HUES48 (cell line): ENCODE results near the gene TRIM14.

Experiments
- H3K27ac ChIP-seq: one replicate; pipeline ENCODE4 v1.7.0; 2013; ENCODE audit warnings: low read depth, low read length, inconsistent platforms
- H3K27me3 ChIP-seq: 2 replicates; pipeline ENCODE4 v1.6.1; 2013; ENCODE audit warnings: mild to moderate bottlenecking, low read length; ENCODE audit not compliant: control insufficient read depth, insufficient read depth
- H3K36me3 ChIP-seq: 2 replicates; pipeline ENCODE4 v1.6.1; 2013; ENCODE audit warnings: low read length; ENCODE audit not compliant: control insufficient read depth, insufficient read depth
- H3K4me1 ChIP-seq: 2 replicates; pipeline ENCODE4 v1.6.1; 2013; ENCODE audit warnings: mild to moderate bottlenecking, low read length; ENCODE audit not compliant: control insufficient read depth, insufficient read depth
- H3K4me3 ChIP-seq: 2 replicates; pipeline ENCODE4 v1.5.1; 2013; ENCODE audit warnings: mild to moderate bottlenecking, low read depth, low read length
- H3K9ac ChIP-seq: 2 replicates; pipeline ENCODE4 v1.6.1; 2013; ENCODE audit warnings: mild to moderate bottlenecking, low read depth, low read length, moderate library complexity
- H3K9me3 ChIP-seq: 2 replicates; pipeline ENCODE4 v1.6.1; 2013; ENCODE audit warnings: low read length; ENCODE audit not compliant: control insufficient read depth, insufficient read depth

The TRIM14 gene

GRCh38 chr9:98064623-98065392 is 54.2 kb downstream of the TRIM14 start:
- peaks cover 40% of the 10 kb centered on the region for H3K36me3 ChIP-seq
- H3K27ac ChIP-seq = no peak overlapping the region
- no peak overlapping the region for H3K4me3 ChIP-seq
- peaks cover 3% of the 10 kb centered on the region; the same call in 1 of the 2 replicates for H3K4me1 ChIP-seq
- H3K9ac ChIP-seq = no peak overlapping the region
- H3K27me3 ChIP-seq = no peaks in the 10 kb centered on the region
- H3K9me3 ChIP-seq = no peaks in the 10 kb centered on the region

- Histone ChIP-seq H3K9ac (no peak overlapping the region), H3K9me3 (no peaks in the 10 kb centered on the region), H3K4me3 (no peak overlapping the region), H3K27me3 (no peaks in the 10 kb centered on the region), H3K36me3 (peaks cover 37% of the 10 kb centered on the region), H3K27ac (no peak overlapping the region), H3K4me1 (peaks cover 7% of the 10 kb centered on the region)
These were observed 56.9 kb downstream of the TRIM14 start for GRCh38 chr9:98062161-98062560.

- Histone ChIP-seq H3K27ac (peak overlapping the region; percentile 79), H3K9ac (peak overlapping the region; percentile 78), H3K4me1 (peaks cover 4% of the 10 kb centered on the region; the same call in 1 of the 2 replicates), H3K27me3 (no peaks in the 10 kb centered on the region; the same call in 1 of the 2 replicates), H3K4me3 (peak overlapping the region; percentile 91), H3K9me3 (no peaks in the 10 kb centered on the region), H3K36me3 (peaks cover 10% of the 10 kb centered on the region)
These were observed 61.8 kb downstream of the TRIM14 start for GRCh38 chr9:98057138-98057799.

- Histone ChIP-seq H3K4me1 (peaks cover 4% of the 10 kb centered on the region; the same call in 1 of the 2 replicates), H3K9me3 (no peaks in the 10 kb centered on the region), H3K27ac (peak within 1 kb of the TSS; percentile 79), H3K36me3 (peaks cover 5% of the 10 kb centered on the region), H3K9ac (peak within 1 kb of the TSS; percentile 78), H3K27me3 (no peaks in the 10 kb centered on the region; the same call in 1 of the 2 replicates), H3K4me3 (peak within 1 kb of the TSS; percentile 91)
These were observed 62.5 kb downstream of the TRIM14 start, which contains the start of gene NANS for GRCh38 chr9:98056269-98057137. NANS (plus strand) TSS chr9:98056732; CDS start chr9:98056809, 77 bp downstream.

GRCh38 chr9:98054376-98054951 is 64.6 kb downstream of the TRIM14 start:
- Histone ChIP-seq H3K9me3 (no peaks in the 10 kb centered on the region), H3K27me3 (no peaks in the 10 kb centered on the region; the same call in 1 of the 2 replicates), H3K4me3 (no peak overlapping the region), H3K9ac (no peak overlapping the region), H3K36me3 (no peaks in the 10 kb centered on the region), H3K27ac (no peak overlapping the region), H3K4me1 (peaks cover 4% of the 10 kb centered on the region; the same call in 1 of the 2 replicates)

GRCh38 chr9:98050351-98050750 is 68.7 kb downstream of the TRIM14 start:
- Histone ChIP-seq H3K36me3 (no peaks in the 10 kb centered on the region), H3K4me1 (no peaks in the 10 kb centered on the region)

GRCh38 chr9:98049288-98050072 is 69.5 kb downstream of the TRIM14 start:
- no peaks in the 10 kb centered on the region for H3K9me3 ChIP-seq
- no peaks in the 10 kb centered on the region for H3K4me1 ChIP-seq
- no peaks in the 10 kb centered on the region; the same call in 1 of the 2 replicates for H3K27me3 ChIP-seq
- H3K36me3 ChIP-seq = no peaks in the 10 kb centered on the region
- H3K4me3 ChIP-seq = no peak overlapping the region
- H3K9ac ChIP-seq = no peak overlapping the region
- no peak overlapping the region for H3K27ac ChIP-seq

More at GRCh38 chr9:98050351-98050750, 68.7 kb downstream of the TRIM14 start:
- Histone ChIP-seq H3K27ac (no peak overlapping the region), H3K9me3 (no peaks in the 10 kb centered on the region), H3K4me3 (no peak overlapping the region), H3K9ac (no peak overlapping the region), H3K27me3 (no peaks in the 10 kb centered on the region; the same call in 1 of the 2 replicates)

- no peaks in the 10 kb centered on the region for H3K9me3 ChIP-seq
- no peaks in the 10 kb centered on the region for H3K36me3 ChIP-seq
- H3K27ac ChIP-seq = no peak overlapping the region
- H3K9ac ChIP-seq = no peak overlapping the region
- H3K4me1 ChIP-seq = no peaks in the 10 kb centered on the region
- H3K27me3 ChIP-seq = no peaks in the 10 kb centered on the region
- no peak overlapping the region for H3K4me3 ChIP-seq
These were observed 72.0 kb downstream of the TRIM14 start for GRCh38 chr9:98047002-98047401.

- no peaks in the 10 kb centered on the region for H3K4me1 ChIP-seq
- no peak overlapping the region for H3K27ac ChIP-seq
- H3K4me3 ChIP-seq = no peak overlapping the region
- H3K27me3 ChIP-seq = no peaks in the 10 kb centered on the region
- no peaks in the 10 kb centered on the region for H3K9me3 ChIP-seq
- no peak overlapping the region for H3K9ac ChIP-seq
- no peaks in the 10 kb centered on the region for H3K36me3 ChIP-seq
These were observed 72.9 kb downstream of the TRIM14 start for GRCh38 chr9:98046180-98046543.
